Endothelial cell of coronary artery (primary cell): Measurements from ENCODE around the gene HSPB6. TPM values are rescaled to one million over a fixed set of nuclear protein-coding genes. Genes with fewer than 3 reads are reported as not detected.

Experiments used
- total RNA-seq: library from RNA; depleted of rRNA; stranded (reverse); fragments of >200 nt; gene quantifications from 2 replicates; pipeline ENCODE4 v1.2.3, GENCODE V29; 2014

HSPB6 gene, protein sequence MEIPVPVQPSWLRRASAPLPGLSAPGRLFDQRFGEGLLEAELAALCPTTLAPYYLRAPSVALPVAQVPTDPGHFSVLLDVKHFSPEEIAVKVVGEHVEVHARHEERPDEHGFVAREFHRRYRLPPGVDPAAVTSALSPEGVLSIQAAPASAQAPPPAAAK
- total RNA-seq, result 0.09 and 2.8 TPM in 2 replicates

DNA sequence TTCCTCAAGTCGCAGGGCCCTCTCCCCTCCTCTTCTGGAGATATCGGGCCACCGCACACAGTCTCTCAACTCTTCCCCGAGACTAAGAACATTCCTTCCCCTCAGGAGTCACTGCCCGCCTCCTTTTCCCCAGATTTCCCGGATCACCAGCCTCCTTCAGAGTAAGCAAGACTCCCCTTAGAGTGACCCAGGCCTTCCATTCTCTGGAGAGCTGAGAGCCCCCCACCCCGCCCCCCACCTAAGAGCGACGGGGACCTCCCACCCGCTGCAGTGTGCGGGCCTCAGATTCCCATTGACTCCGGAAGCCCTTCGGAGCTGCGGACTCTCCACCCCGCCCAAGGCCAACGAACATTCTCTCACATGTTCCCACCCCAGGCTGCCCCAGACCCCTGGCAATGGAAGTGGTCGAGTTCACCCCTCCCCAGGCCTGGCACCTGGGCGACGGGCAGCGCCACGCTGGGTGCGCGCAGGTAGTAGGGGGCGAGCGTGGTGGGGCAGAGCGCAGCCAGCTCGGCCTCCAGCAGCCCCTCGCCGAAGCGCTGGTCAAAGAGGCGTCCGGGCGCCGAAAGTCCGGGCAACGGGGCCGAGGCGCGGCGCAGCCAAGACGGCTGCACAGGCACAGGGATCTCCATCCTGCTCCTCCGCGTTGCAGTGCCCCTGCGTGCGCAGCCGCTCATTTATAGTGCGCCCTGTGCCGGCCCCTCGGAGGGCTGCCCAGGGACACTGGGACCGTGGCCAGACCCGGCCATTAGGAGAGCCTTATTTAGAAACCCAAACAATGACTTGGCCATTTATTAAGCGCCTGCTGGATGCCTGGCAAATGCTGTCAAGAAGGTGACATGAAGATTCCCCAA, at the start of gene HSPB6:
TSS of gene HSPB6 (minus strand) at position 653 of the 854 bp plus-strand sequence. CDS start at position 632, 21 bp downstream.

DNA sequence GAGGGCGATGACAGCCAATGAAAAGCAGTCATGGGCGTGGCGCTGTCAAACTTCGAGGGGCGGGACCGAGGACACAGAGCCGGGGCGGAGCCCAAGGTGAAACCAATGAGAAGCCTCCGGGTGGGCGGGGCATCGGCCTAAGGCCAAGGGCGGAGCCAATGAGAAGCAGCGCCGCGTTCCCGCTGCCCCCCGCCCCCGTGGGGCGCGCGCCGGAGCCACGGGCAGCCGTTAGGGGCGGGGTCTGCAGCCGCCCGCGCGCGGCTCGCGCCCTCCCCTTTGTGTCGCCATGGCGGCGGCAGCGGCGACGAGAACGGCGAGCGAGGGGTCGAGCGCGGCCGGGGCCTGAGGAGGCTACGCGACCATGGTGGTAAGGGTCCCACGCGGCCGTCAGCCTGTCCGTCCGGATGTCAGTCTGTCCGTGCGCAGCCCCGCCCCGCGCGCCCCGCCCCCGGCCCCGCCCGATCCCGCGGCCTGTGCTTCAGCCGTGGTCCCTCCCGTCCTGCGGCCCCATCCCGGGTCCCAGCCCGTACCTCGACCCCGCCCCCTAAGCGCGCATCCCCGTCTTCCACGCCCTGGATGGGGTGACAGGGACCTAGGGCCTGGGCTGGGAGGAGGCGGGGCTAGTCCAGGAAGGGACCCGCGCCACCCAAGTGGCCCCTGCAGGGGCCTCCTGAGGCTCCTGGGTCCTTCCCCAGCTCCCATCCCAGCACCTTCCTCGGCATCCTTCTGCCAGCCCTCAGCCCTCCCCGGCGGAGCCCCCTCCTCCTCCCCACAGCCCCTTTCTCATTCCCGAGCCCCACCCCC, 18.7 kb upstream of the HSPB6 start, which contains the start of gene ARHGAP33:
TSS of gene ARHGAP33 (plus strand) at position 267 of the 804 bp plus-strand sequence. CDS start at position 362, 95 bp downstream.

DNA sequence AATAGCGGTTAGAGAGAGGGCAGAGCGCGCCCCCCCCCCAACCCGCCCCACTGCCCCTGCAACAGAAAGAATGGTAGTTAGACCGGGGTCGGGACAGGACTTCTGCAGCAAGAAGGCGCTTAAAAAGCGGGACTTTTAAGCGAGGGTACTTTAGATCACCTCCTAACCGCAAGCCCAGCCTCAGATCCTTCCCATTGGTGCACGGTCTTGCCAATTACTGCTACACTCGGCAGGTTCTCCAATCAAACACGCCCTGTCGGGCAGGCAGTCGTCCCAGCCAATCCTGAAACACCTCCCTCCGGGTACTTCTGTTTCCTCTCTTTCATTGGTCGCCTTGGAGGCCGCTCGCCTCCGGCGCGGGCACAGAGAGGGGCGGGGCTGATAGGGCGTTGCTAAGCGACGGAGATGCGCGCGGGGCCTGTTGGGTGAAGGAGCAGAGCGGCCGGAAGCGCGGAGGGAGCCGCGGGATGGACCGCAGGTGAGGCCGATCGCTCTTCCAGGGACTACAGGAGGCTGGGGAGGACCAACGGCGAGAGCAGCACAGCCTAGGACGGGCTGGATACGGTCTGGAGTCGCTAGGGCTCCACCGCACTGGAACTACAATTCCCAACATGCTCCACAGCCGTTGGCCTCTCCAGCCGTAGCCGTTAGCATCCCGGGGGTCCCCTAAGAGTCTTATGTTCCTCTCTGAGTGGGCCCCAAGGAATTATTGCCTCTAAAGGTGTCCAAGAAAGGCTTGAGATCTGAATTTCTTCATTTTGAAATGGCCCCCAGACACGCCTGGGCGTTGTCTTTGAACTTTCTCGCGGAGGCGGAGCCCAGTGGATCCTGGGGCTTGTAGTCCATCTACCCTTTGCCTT, 1.1 kb upstream of the HSPB6 start, which contains the start of gene PROSER3:
TSS of gene PROSER3 (plus strand) at position 428 of the 860 bp plus-strand sequence. CDS start at position 468, 40 bp downstream.

DNA sequence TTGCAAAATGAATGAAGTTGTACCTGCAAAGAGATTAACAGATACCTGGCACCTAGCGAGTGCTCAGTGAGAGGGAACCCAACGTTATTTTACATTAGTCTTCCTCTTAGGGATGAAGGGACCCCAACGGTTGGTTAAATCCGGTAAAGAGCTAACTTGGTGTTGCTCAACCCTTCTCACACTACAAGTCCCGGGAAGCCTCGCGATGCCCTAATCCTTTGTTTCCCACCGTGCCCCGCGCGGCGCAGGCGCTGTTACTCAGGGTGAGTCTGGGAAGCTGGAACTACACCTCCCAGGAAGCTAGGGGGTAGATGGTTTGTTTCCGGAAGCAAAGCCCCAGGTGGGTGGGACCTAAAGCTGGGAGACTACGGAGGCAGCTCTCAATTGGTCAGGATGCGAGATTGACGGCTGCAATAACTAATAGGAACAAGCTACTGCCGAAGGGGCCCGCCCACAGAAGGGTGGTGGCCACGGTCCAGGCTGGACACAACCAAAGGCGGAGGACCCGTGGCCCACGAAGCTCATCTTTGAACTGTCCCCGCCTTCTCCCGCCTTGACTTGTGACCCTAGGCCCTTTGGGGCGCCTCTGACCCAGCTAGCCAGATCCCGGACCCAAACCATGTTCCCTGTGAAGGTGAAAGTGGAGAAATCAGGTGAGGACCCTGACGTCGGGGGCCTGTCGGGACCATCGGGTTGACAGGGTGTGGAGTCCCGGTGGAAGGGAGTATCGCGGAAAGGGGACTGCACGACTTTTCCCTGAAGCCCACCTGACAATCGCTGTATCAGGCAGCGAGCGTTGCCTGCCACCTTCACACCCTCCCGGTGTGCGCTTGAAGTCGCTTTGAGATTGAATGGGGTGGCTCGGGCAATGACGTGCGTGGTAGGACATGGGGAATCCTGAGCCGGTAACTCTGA, 8.5 kb downstream of the HSPB6 start, which contains the start of gene LIN37:
TSS of gene LIN37 (plus strand) at position 471 of the 915 bp plus-strand sequence. CDS start at position 620, 149 bp downstream.

DNA sequence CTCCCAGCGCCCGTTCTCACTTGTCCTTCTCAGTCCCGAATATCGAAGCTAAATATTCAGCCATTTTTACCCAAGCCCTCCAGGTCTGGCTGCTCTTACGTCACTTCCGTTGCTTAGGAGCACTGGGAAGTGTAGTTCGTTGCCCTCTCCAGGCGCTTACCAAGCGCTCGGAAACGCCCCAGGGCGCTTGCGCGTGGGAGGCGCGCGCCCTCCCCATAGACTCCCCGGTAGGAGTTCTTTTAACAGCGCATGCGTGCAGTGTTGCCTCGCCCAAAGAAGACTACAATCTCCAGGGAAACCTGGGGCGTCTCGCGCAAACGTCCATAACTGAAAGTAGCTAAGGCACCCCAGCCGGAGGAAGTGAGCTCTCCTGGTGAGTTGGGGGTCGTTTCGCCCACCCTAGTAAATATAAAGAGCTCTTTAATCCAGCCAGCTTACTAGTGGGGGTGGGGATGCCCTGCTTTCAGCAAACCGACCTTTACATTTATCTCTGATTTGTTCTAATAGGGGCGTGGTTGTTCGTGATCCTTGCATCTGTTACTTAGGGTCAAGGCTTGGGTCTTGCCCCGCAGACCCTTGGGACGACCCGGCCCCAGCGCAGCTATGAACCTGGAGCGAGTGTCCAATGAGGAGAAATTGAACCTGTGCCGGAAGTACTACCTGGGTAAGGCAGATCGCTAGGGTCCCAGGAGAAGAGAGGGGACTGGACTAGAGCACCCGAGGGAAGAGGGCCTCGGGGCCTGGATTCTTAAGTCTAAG, 11.3 kb downstream of the HSPB6 start, which contains the start of the genes PSENEN and U2AF1L4:
TSS of gene PSENEN (plus strand) at position 324 of the 759 bp plus-strand sequence. CDS start at position 604, 280 bp downstream.
TSS of gene U2AF1L4 (minus strand) at position 91 of the 759 bp plus-strand sequence. CDS start at position 64, 27 bp downstream.

DNA sequence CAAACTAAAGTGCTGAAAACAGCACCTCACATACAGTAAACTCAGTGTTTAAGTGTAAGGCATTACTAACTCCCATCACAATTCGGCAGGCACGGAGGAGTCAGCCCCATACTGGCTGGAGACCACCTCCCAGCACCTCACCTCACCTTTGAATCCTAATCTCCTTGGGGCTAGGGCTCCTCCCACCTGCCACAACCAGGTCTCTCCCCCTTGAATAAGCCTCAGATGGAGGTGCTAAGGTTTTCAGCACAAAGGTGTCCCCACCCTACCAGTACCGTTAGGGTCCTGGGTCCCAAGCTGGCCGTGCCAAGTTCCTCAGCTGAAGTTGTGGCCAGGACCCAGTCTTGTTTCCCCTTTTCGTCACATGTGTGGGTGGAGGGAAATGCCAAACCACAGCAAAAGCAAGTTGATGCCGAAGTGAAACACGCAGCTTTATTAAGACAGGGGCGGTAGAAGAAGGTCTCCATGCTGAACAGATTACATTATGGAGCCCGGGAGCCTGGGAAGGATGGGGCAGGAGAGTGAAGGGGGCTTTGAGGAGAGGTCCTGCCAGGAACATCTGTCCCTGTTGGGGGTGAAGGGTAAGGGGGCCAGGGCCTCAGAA, 14.6 kb downstream of the HSPB6 start, which contains the start of gene IGFLR1:
TSS of gene IGFLR1 (minus strand) at position 332 of the 604 bp plus-strand sequence. CDS start 1,272 bp downstream, outside the sequence.

DNA sequence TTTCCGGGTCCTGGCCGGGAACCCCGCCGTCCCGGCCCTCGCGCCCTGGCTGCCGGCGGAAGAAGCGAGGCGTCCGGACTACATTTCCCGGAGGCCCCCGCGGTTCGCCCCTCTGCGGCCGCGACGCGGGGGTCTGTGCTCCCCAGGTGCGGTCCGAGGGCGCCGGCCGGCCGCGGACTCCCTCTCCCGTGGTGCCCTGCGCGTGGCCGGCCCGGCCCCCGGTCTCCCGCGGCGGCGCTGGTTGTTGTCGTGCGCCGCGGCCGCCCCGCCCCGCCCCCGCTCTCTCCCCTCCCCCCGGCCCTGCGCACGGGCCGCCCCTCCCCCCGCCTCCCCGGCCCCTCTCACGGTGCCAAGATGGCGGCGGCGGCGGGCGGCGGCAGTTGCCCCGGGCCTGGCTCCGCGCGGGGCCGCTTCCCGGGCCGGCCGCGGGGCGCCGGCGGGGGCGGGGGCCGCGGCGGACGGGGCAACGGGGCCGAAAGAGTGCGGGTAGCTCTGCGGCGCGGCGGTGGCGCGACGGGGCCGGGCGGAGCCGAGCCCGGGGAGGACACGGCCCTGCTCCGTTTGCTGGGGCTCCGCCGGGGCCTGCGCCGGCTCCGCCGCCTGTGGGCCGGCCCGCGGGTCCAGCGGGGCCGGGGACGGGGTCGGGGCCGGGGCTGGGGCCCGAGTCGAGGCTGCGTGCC, 39.0 kb downstream of the HSPB6 start, which contains the start of gene KMT2B:
TSS of gene KMT2B (plus strand) at position 339 of the 680 bp plus-strand sequence. CDS start at position 355, 16 bp downstream.

Other genes with a start within 250 kb of the HSPB6 start
- not detected in 2 replicates for gene DMKN, start 243.4 kb downstream of the HSPB6 start, total RNA-seq
- 0.09 TPM in 1 of 2 replicates, not detected in the other for gene SBSN, start 228.7 kb downstream of the HSPB6 start, total RNA-seq
- not detected in 2 replicates for gene GAPDHS, start 223.6 kb downstream of the HSPB6 start, total RNA-seq
- 72.9 and 73.4 TPM in 2 replicates for gene TMEM147, start 211.4 kb downstream of the HSPB6 start, total RNA-seq
- not detected in 2 replicates for gene ATP4A, start 193.4 kb downstream of the HSPB6 start, total RNA-seq
- gene PMIS2, start 170.9 kb downstream of the HSPB6 start, total RNA-seq, result not detected in 2 replicates
- 6.5 and 6.7 TPM in 2 replicates for gene HAUS5, start 144.3 kb downstream of the HSPB6 start, total RNA-seq
- gene RBM42, start 128.0 kb downstream of the HSPB6 start, total RNA-seq, result 35.3 and 36.1 TPM in 2 replicates
- 0.09 and 0.18 TPM in 2 replicates for gene ETV2, start 115.3 kb downstream of the HSPB6 start, total RNA-seq
- gene COX6B1, start 108.7 kb downstream of the HSPB6 start, total RNA-seq, result 365 and 476 TPM in 2 replicates
- not detected in 2 replicates for gene UPK1A, start 90.5 kb downstream of the HSPB6 start, total RNA-seq
- gene ZBTB32, start 52.5 kb downstream of the HSPB6 start, total RNA-seq, result not detected in 2 replicates
- gene KMT2B, start 39.0 kb downstream of the HSPB6 start, total RNA-seq, result 6.2 and 8.8 TPM in 2 replicates
- gene IGFLR1, start 14.6 kb downstream of the HSPB6 start, total RNA-seq, result 0.09 and 1.3 TPM in 2 replicates
- 2.9 and 4.8 TPM in 2 replicates for gene U2AF1L4, start 11.6 kb downstream of the HSPB6 start, total RNA-seq
- 10.3 and 18.1 TPM in 2 replicates for gene PSENEN, start 11.4 kb downstream of the HSPB6 start, total RNA-seq
- gene LIN37, start 8.5 kb downstream of the HSPB6 start, total RNA-seq, result 4.0 and 9.5 TPM in 2 replicates
- gene PROSER3, start 1.1 kb upstream of the HSPB6 start, total RNA-seq, result 2.2 and 2.3 TPM in 2 replicates
- 1.3 and 1.4 TPM in 2 replicates for gene ARHGAP33, start 18.5 kb upstream of the HSPB6 start, total RNA-seq
- not detected in 2 replicates for gene PRODH2, start 55.8 kb upstream of the HSPB6 start, total RNA-seq
- gene NPHS1, start 95.5 kb upstream of the HSPB6 start, total RNA-seq, result not detected in 2 replicates
- gene KIRREL2, start 99.9 kb upstream of the HSPB6 start, total RNA-seq, result under 0.01 TPM in 1 of 2 replicates, not detected in the other
- gene APLP1, start 111.5 kb upstream of the HSPB6 start, total RNA-seq, result 3.4 TPM in 2 replicates
- gene NFKBID, start 143.5 kb upstream of the HSPB6 start, total RNA-seq, result 2.8 and 3.2 TPM in 2 replicates
- 0.47 TPM in 1 of 2 replicates, not detected in the other for gene HCST, start 145.5 kb upstream of the HSPB6 start, total RNA-seq
- gene TYROBP, start 151.3 kb upstream of the HSPB6 start, total RNA-seq, result not detected in 2 replicates
- 1.5 and 2.8 TPM in 2 replicates for gene LRFN3, start 179.3 kb upstream of the HSPB6 start, total RNA-seq
- 8.3 and 9.0 TPM in 2 replicates for gene SDHAF1, start 238.2 kb upstream of the HSPB6 start, total RNA-seq